ENCODE measurements around the gene PEAR1. TPM values are rescaled to one million over a fixed set of nuclear protein-coding genes. Genes with fewer than 3 reads are reported as not detected.

The PEAR1 gene
- total RNA-seq, 1 experiment from 2014 or later = 10.8 TPM

- ATAC-seq (no peak), DNase-seq (ENCODE audit: low read depth, low spot score) (no peak)
- H3K9ac ChIP-seq (ENCODE audit: low read length) = peak overlapping the region; percentile 65
- no peaks in the 10 kb centered on the region for H3K79me2 ChIP-seq (ENCODE audit: insufficient read depth, low read length)
- CTCF ChIA-PET = interaction anchor here (0.9 to 1.9 kb wide), 3 partner anchors 25 to 33 kb away, joined by 3 to 9 read pairs (median 4); partner anchors contain the start of gene LRRC71
- H3K27me3 ChIP-seq (ENCODE audit: insufficient read depth, low read length) = no peaks in the 10 kb centered on the region
- RAD21 ChIA-PET (ENCODE audit: low non-redundant PET in 1 of 2, low total read pairs in 2 of 2, uncharacterized antibody in 2 of 2, unreplicated experiment in 2 of 2) = interaction anchor here in 1 of 2 experiments (1.0 kb wide), 1 partner anchor 33 kb away, joined by 5 read pairs; no protein-coding TSS in a partner anchor
- H3K9me3 ChIP-seq (ENCODE audit: control insufficient read depth in 1 of 2, insufficient read depth in 1 of 2, low read depth in 1 of 2, low read length in 2 of 2) = no peaks in the 10 kb centered on the region
- POLR2A ChIA-PET = no interaction called here
- BruUV-seq (replicated peaks) = no TSS peak
- TF ChIP-seq SIN3A (IDR thresholded peaks at IDR 0.05; ENCODE audit: low read depth) (no peak), CTCF (IDR thresholded peaks at IDR 0.05 in 2 of 3, conservative IDR thresholded peaks at IDR 0.05 in 1 of 3; ENCODE audit: borderline replicate concordance in 1 of 3, insufficient read depth in 1 of 3, low read depth in 2 of 3, low read length in 2 of 3) (no peak), RAD21 (IDR thresholded peaks at IDR 0.05; ENCODE audit: low read depth) (no peak), REST (IDR thresholded peaks at IDR 0.05; ENCODE audit: low read depth) (no peak), FOSL1 (IDR thresholded peaks at IDR 0.05; ENCODE audit: low read depth) (no peak), TCF7L2 (IDR thresholded peaks at IDR 0.05; ENCODE audit: borderline replicate concordance, extremely low read depth, insufficient read depth, insufficient read length) (no peak), JUND (IDR thresholded peaks at IDR 0.05) (no peak), POLR2AphosphoS5 (IDR thresholded peaks at IDR 0.05; ENCODE audit: low read depth, low read length) (no peak), ZNF274 (IDR thresholded peaks at IDR 0.05; ENCODE audit: low read depth, low read length) (no peak), MAX (IDR thresholded peaks at IDR 0.05) (no peak), POLR2A (IDR thresholded peaks at IDR 0.05; ENCODE audit: borderline replicate concordance, extremely low read depth, insufficient read depth, insufficient read length) (no peak), EZH2phosphoT487 (IDR thresholded peaks at IDR 0.05; ENCODE audit: borderline replicate concordance) (no peak), ZFX (IDR thresholded peaks at IDR 0.05) (no peak), ELF1 (IDR thresholded peaks at IDR 0.05; ENCODE audit: borderline replicate concordance, low read depth) (no peak)
- H4K20me1 ChIP-seq (ENCODE audit: insufficient read depth) = no peaks in the 10 kb centered on the region
- peak overlapping the region; percentile 83 for H3K4me2 ChIP-seq (ENCODE audit: low read length)
- H2AFZ ChIP-seq (ENCODE audit: low read depth, low read length, poor library complexity, severe bottlenecking) = no peak overlapping the region
- intact Hi-C loops (cut with micrococcal nuclease) = no loop called here
- H3K4me1 ChIP-seq (ENCODE audit: control insufficient read depth in 1 of 2, insufficient read depth in 2 of 2, low read length in 2 of 2) = peaks cover 32 to 70% of the 10 kb centered on the region in 2 experiments
- H3K36me3 ChIP-seq (ENCODE audit: control insufficient read depth in 1 of 2, insufficient read depth in 2 of 2, low read length in 2 of 2) = no peaks in the 10 kb centered on the region
- H3K4me3 ChIP-seq (replicated peaks in 1 of 2; ENCODE audit: low read depth in 1 of 2, low read length in 2 of 2) = no peak overlapping the region
- H3K27ac ChIP-seq (ENCODE audit: low read depth, low read length) = peak overlapping the region; percentile 88; the same call in 1 of the 2 replicates
- H3K9me2 ChIP-seq (ENCODE audit: insufficient read depth) = no peaks in the 10 kb centered on the region
These were observed 1.4 kb downstream of the PEAR1 start for GRCh38 chr1:156894711-156895454.
